Activated CD4-positive, CD25-positive, alpha-beta regulatory T cell treated with anti-CD3 and anti-CD28 coated beads, Interleukin-2, amount 50 U/mL, for 72 hours (primary cell): ENCODE measurements around the gene RPTOR.
"Not testable (repeated sequence)": the region's sequence is repeated elsewhere in the genome, so short reads cannot be mapped to it uniquely, and the experiment has no call there.

Experiments used
- DNase-seq: peaks from one replicate; pipeline ENCODE4 v3.0.0; 2021

Gene RPTOR

GRCh38 chr17:80787881-80788280 lies 243.2 kb downstream of the RPTOR start:
- DNase-seq: no peak

- DNase-seq: no peak
These were observed 244.8 kb downstream of the RPTOR start for GRCh38 chr17:80789356-80789902.

- no peak for DNase-seq
These were observed 245.6 kb downstream of the RPTOR start for GRCh38 chr17:80790021-80790765.

GRCh38 chr17:80790981-80791742 lies 246.5 kb downstream of the RPTOR start:
- no peak for DNase-seq

GRCh38 chr17:80791758-80792284 lies 247.2 kb downstream of the RPTOR start:
- no peak for DNase-seq

GRCh38 chr17:80792373-80792781 lies 247.7 kb downstream of the RPTOR start:
- DNase-seq: no peak

- DNase-seq: no peak
These were observed 248.8 kb downstream of the RPTOR start for GRCh38 chr17:80793421-80793820.

- DNase-seq: no peak
These were observed 249.2 kb downstream of the RPTOR start for GRCh38 chr17:80793851-80794267.

GRCh38 chr17:80794281-80795089 lies 249.8 kb downstream of the RPTOR start:
- DNase-seq: peak; percentile 21

GRCh38 chr17:80795090-80795580 lies 250.5 kb downstream of the RPTOR start:
- peak; percentile 19 for DNase-seq

- no peak for DNase-seq
These were observed 251.1 kb downstream of the RPTOR start for GRCh38 chr17:80795754-80796153.

GRCh38 chr17:80796430-80796861 lies 251.8 kb downstream of the RPTOR start:
- DNase-seq: no peak

- not testable (repeated sequence) for DNase-seq
These were observed 252.6 kb downstream of the RPTOR start for GRCh38 chr17:80797222-80797621.

GRCh38 chr17:80797741-80798594 lies 253.3 kb downstream of the RPTOR start:
- no peak for DNase-seq

- DNase-seq: no peak
These were observed 254.2 kb downstream of the RPTOR start for GRCh38 chr17:80798595-80799537.

GRCh38 chr17:80799538-80800480 lies 255.2 kb downstream of the RPTOR start:
- DNase-seq: no peak

- DNase-seq: no peak
These were observed 256.1 kb downstream of the RPTOR start for GRCh38 chr17:80800481-80801391.
